IPS DF 6.9 (cell line): Measurements from ENCODE around the gene MED26.

ENCODE experiments used
- DNase-seq: peaks from one replicate; pipeline ENCODE4 v3.0.0-alpha.2; 2013; ENCODE audit warnings: low read depth, low spot score
- H3K27ac ChIP-seq: one replicate; pipeline ENCODE4 v1.5.1; 2013; ENCODE audit warnings: low read length, control low read depth
- H3K27me3 ChIP-seq: 2 replicates; pipeline ENCODE4 v1.6.1; 2013; ENCODE audit warnings: mild to moderate bottlenecking, low read length; ENCODE audit not compliant: control insufficient read depth, insufficient read depth
- H3K36me3 ChIP-seq: 2 replicates; pipeline ENCODE4 v1.6.1; 2013; ENCODE audit warnings: low read length; ENCODE audit not compliant: control insufficient read depth, insufficient read depth
- H3K4me1 ChIP-seq: 2 replicates; pipeline ENCODE4 v1.6.1; 2013; ENCODE audit warnings: low read length; ENCODE audit not compliant: control insufficient read depth, insufficient read depth
- H3K4me3 ChIP-seq: 2 replicates; pipeline ENCODE4 v1.5.1; 2013; ENCODE audit warnings: mild to moderate bottlenecking, low read length
- H3K9me3 ChIP-seq: 2 replicates; pipeline ENCODE4 v1.6.1; 2013; ENCODE audit warnings: low read length, inconsistent platforms; ENCODE audit not compliant: control insufficient read depth, insufficient read depth
- WGBS: extraction: QIAGEN DNeasy Blood & Tissue Kit; methylation state at CpG from one replicate; pipeline ENCODE4 v1.1.7; 2013; ENCODE audit warnings: mixed read lengths, missing lambda C conversion rate; ENCODE audit not compliant: insufficient read length, insufficient coverage; 5-methylcytosine and 5-hydroxymethylcytosine counted together

The MED26 gene

GRCh38 chr19:16527334-16527935 lies 100.6 kb downstream of the MED26 start:
- no peaks in the 10 kb centered on the region for H3K4me1 ChIP-seq
- H3K27me3 ChIP-seq: no peaks in the 10 kb centered on the region
- DNase-seq: no peak
- H3K36me3 ChIP-seq: peaks cover 79% of the 10 kb centered on the region
- no peaks in the 10 kb centered on the region for H3K9me3 ChIP-seq
- no peak overlapping the region for H3K27ac ChIP-seq
- H3K4me3 ChIP-seq: no peak overlapping the region
- no CpG with 5 or more reads among the region's 14 CpGs for WGBS

- Histone ChIP-seq H3K27me3 (no peaks in the 10 kb centered on the region), H3K4me1 (no peaks in the 10 kb centered on the region), H3K27ac (no peak overlapping the region), H3K9me3 (no peaks in the 10 kb centered on the region), H3K4me3 (no peak overlapping the region), H3K36me3 (peaks cover 74% of the 10 kb centered on the region)
- DNase-seq: no peak
- no CpG with 5 or more reads among the region's 29 CpGs for WGBS
Observed at GRCh38 chr19:16525751-16526481, 102.1 kb downstream of the MED26 start.

GRCh38 chr19:16524991-16525734 lies 102.8 kb downstream of the MED26 start:
- no peak for DNase-seq
- WGBS: no CpG with 5 or more reads among the region's 54 CpGs
- H3K36me3 ChIP-seq: peaks cover 74% of the 10 kb centered on the region
- no peaks in the 10 kb centered on the region for H3K27me3 ChIP-seq
- H3K4me3 ChIP-seq: no peak overlapping the region
- H3K4me1 ChIP-seq: no peaks in the 10 kb centered on the region
- H3K9me3 ChIP-seq: no peaks in the 10 kb centered on the region
- H3K27ac ChIP-seq: no peak overlapping the region
